Measurements from ENCODE around the gene BTBD2. TPM values are rescaled to one million over a fixed set of nuclear protein-coding genes. Genes with fewer than 3 reads are reported as not detected.
A peak's percentile ranks its signal among the peaks of the same experiment; 100 is the strongest.

BTBD2 gene
- total RNA-seq, 4 donors from 2014 or later, result 57.8 to 114 (median 76.0) TPM

GRCh38 chr19:2050349-2050990, 35.0 kb upstream of the BTBD2 start:
- peak in 1 of 3 donors; percentile 72 for DNase-seq
- H3K4me1 ChIP-seq, result peaks cover 6 to 74% (median 58%) of the 10 kb centered on the region in 4 donors

GRCh38 chr19:2049741-2050348, 34.3 kb upstream of the BTBD2 start:
- Histone ChIP-seq H3K4me3 (peak overlapping the region; percentile 85 to 100 (median 98)), H3K4me1 (peaks cover 6 to 74% (median 58%) of the 10 kb centered on the region in 4 donors), H3K27me3 (no peaks in the 10 kb centered on the region), H3K36me3 (peaks cover 0 to 19% (median 0%) of the 10 kb centered on the region in 3 donors), H3K9me3 (no peaks in the 10 kb centered on the region), H3K27ac (peak overlapping the region; percentile 98 to 99 (median 99))
- peak; percentile 89 to 95 (median 94) for DNase-seq
- TF ChIP-seq CTCF (IDR thresholded peaks at IDR 0.05) (no peak), POLR2A (IDR thresholded peaks at IDR 0.05) (peak; percentile 72 to 81)

More at GRCh38 chr19:2050349-2050990, 35.0 kb upstream of the BTBD2 start:
- H3K27me3 ChIP-seq, result no peaks in the 10 kb centered on the region
- H3K4me3 ChIP-seq, result peak overlapping the region; percentile 85 to 100 (median 98)
- peak overlapping the region; percentile 98 to 99 (median 99) for H3K27ac ChIP-seq
- peaks cover 0 to 13% (median 0%) of the 10 kb centered on the region in 3 donors for H3K36me3 ChIP-seq
- TF ChIP-seq CTCF (IDR thresholded peaks at IDR 0.05) (no peak), POLR2A (IDR thresholded peaks at IDR 0.05) (no peak)
- H3K9me3 ChIP-seq, result no peaks in the 10 kb centered on the region

- peak in 2 of 3 donors; percentile 55 to 57 for DNase-seq
- peaks cover 6 to 74% (median 59%) of the 10 kb centered on the region in 4 donors for H3K4me1 ChIP-seq
- peaks cover 0 to 26% (median 0%) of the 10 kb centered on the region in 3 donors for H3K36me3 ChIP-seq
- H3K9me3 ChIP-seq, result no peaks in the 10 kb centered on the region
- peak overlapping the region; percentile 85 to 100 (median 98) for H3K4me3 ChIP-seq
- H3K27ac ChIP-seq, result peak overlapping the region; percentile 98 to 99 (median 99)
- no peaks in the 10 kb centered on the region for H3K27me3 ChIP-seq
- TF ChIP-seq POLR2A (IDR thresholded peaks at IDR 0.05), result no peak
- TF ChIP-seq CTCF (IDR thresholded peaks at IDR 0.05), result no peak
These were observed 33.6 kb upstream of the BTBD2 start for GRCh38 chr19:2048959-2049740.

- no peak for TF ChIP-seq CTCF (IDR thresholded peaks at IDR 0.05)
- TF ChIP-seq POLR2A (IDR thresholded peaks at IDR 0.05), result no peak
- DNase-seq, result peak in 2 of 3 donors; percentile 51 to 59
- Histone ChIP-seq H3K27me3 (no peaks in the 10 kb centered on the region), H3K4me3 (peak overlapping the region; percentile 85 to 100 (median 98)), H3K9me3 (no peaks in the 10 kb centered on the region), H3K36me3 (peaks cover 0 to 31% (median 0%) of the 10 kb centered on the region in 3 donors), H3K27ac (peak overlapping the region; percentile 98 to 99 (median 99)), H3K4me1 (peaks cover 6 to 74% (median 64%) of the 10 kb centered on the region in 4 donors)
These were observed 32.8 kb upstream of the BTBD2 start for GRCh38 chr19:2048104-2048958.

All from Peyer's patch (tissue), 4 donors.